ENCODE measurements around the gene NLRC5. TPM values are rescaled to one million over a fixed set of nuclear protein-coding genes. Genes with fewer than 3 reads are reported as not detected.
"Not testable (repeated sequence)": the region's sequence is repeated elsewhere in the genome, so short reads cannot be mapped to it uniquely, and the experiment has no call there.

Gene NLRC5
- total RNA-seq, 1 donor from 2014 or later: 44.9 TPM

- H3K27ac ChIP-seq: no peak overlapping the region
These were observed 115.8 kb downstream of the NLRC5 start for GRCh38 chr16:57105184-57105583.

GRCh38 chr16:57106767-57107166 lies 117.4 kb downstream of the NLRC5 start:
- intact Hi-C loops (cut with DNase I): no loop called here
- Histone ChIP-seq H3K36me3 (no peaks in the 10 kb centered on the region), H3K4me3 (no peak overlapping the region), H3K27ac (no peak overlapping the region), H3K9me3 (no peaks in the 10 kb centered on the region), H3K4me1 (no peaks in the 10 kb centered on the region), H3K27me3 (no peaks in the 10 kb centered on the region)
- DNase-seq (no peak), ATAC-seq (peak; percentile 28)
- TF ChIP-seq CTCF (IDR thresholded peaks at IDR 0.05): no peak

More at GRCh38 chr16:57105184-57105583, 115.8 kb downstream of the NLRC5 start:
- intact Hi-C loops (cut with DNase I): no loop called here
- no peaks in the 10 kb centered on the region for H3K27me3 ChIP-seq
- H3K4me3 ChIP-seq: no peak overlapping the region
- ATAC-seq (no peak), DNase-seq (no peak)
- no peaks in the 10 kb centered on the region for H3K36me3 ChIP-seq
- TF ChIP-seq CTCF (IDR thresholded peaks at IDR 0.05): no peak
- H3K4me1 ChIP-seq: peaks cover 1% of the 10 kb centered on the region
- H3K9me3 ChIP-seq: no peaks in the 10 kb centered on the region

GRCh38 chr16:57107321-57107922 lies 118.1 kb downstream of the NLRC5 start:
- Histone ChIP-seq H3K36me3 (no peaks in the 10 kb centered on the region), H3K27me3 (no peaks in the 10 kb centered on the region), H3K4me3 (no peak overlapping the region), H3K9me3 (no peaks in the 10 kb centered on the region), H3K27ac (no peak overlapping the region), H3K4me1 (no peaks in the 10 kb centered on the region)
- no peak for TF ChIP-seq CTCF (IDR thresholded peaks at IDR 0.05)
- no peak for ATAC-seq
- intact Hi-C loops (cut with DNase I): no loop called here
- DNase-seq: no peak

GRCh38 chr16:57108432-57108831 lies 119.1 kb downstream of the NLRC5 start:
- H3K4me1 ChIP-seq: no peaks in the 10 kb centered on the region
- no peaks in the 10 kb centered on the region for H3K9me3 ChIP-seq
- intact Hi-C loops (cut with DNase I): no loop called here
- no peak overlapping the region for H3K27ac ChIP-seq
- ATAC-seq (no peak), DNase-seq (no peak)
- no peaks in the 10 kb centered on the region for H3K27me3 ChIP-seq
- no peak overlapping the region for H3K4me3 ChIP-seq
- no peak for TF ChIP-seq CTCF (IDR thresholded peaks at IDR 0.05)
- peaks cover 3% of the 10 kb centered on the region for H3K36me3 ChIP-seq

- H3K27me3 ChIP-seq; H3K27ac ChIP-seq; DNase-seq; intact Hi-C loops (cut with DNase I); H3K4me3 ChIP-seq; ATAC-seq; H3K9me3 ChIP-seq; H3K4me1 ChIP-seq: not testable (repeated sequence)
- H3K36me3 ChIP-seq: peaks cover 13% of the 10 kb centered on the region
These were observed 120.1 kb downstream of the NLRC5 start for GRCh38 chr16:57109259-57110105.

GRCh38 chr16:57110937-57111336 lies 121.6 kb downstream of the NLRC5 start:
- intact Hi-C loops (cut with DNase I): no loop called here
- Histone ChIP-seq H3K36me3 (peaks cover 14% of the 10 kb centered on the region), H3K4me1 (peaks cover 3% of the 10 kb centered on the region), H3K4me3 (no peak overlapping the region), H3K9me3 (no peaks in the 10 kb centered on the region), H3K27me3 (no peaks in the 10 kb centered on the region), H3K27ac (no peak overlapping the region)
- TF ChIP-seq CTCF (IDR thresholded peaks at IDR 0.05): no peak
- no peak for DNase-seq
- ATAC-seq: no peak
